Activated CD8-positive, alpha-beta memory T cell treated with anti-CD3 and anti-CD28 coated beads, Interleukin-2, amount 50 U/mL, for 48 hours (primary cell): ENCODE measurements around the gene HABP2.

Experiments used
- DNase-seq: peaks from one replicate; pipeline ENCODE4 v3.0.0-alpha.2; 2020

HABP2 gene

GRCh38 chr10:113552701-113553100 lies at the start of gene HABP2:
HABP2 (plus strand) TSS chr10:113553053; CDS start chr10:113553122, 69 bp downstream.
- no peak for DNase-seq

- no peak for DNase-seq
Measured at GRCh38 chr10:113503930-113504329, 48.9 kb upstream of the HABP2 start.

- DNase-seq: no peak
Measured at GRCh38 chr10:113504423-113504822, 48.4 kb upstream of the HABP2 start.

- no peak for DNase-seq
Measured at GRCh38 chr10:113506476-113506875, 46.4 kb upstream of the HABP2 start.

GRCh38 chr10:113511419-113511818 lies 41.4 kb upstream of the HABP2 start:
- DNase-seq: no peak

- DNase-seq: no peak
Measured at GRCh38 chr10:113515161-113515560, 37.7 kb upstream of the HABP2 start.

- no peak for DNase-seq
Measured at GRCh38 chr10:113515601-113516000, 37.3 kb upstream of the HABP2 start.

GRCh38 chr10:113516061-113516460 lies 36.8 kb upstream of the HABP2 start:
- DNase-seq: no peak

- DNase-seq: no peak
Measured at GRCh38 chr10:113517165-113517900, 35.5 kb upstream of the HABP2 start.

- no peak for DNase-seq
Measured at GRCh38 chr10:113517901-113518260, 35.0 kb upstream of the HABP2 start.

GRCh38 chr10:113518415-113518814 lies 34.4 kb upstream of the HABP2 start:
- no peak for DNase-seq

- no peak for DNase-seq
Measured at GRCh38 chr10:113518816-113519591, 33.8 kb upstream of the HABP2 start.

- no peak for DNase-seq
Measured at GRCh38 chr10:113519681-113520115, 33.2 kb upstream of the HABP2 start.

GRCh38 chr10:113520261-113520660 lies 32.6 kb upstream of the HABP2 start:
- DNase-seq: no peak

- DNase-seq: no peak
Measured at GRCh38 chr10:113520690-113521474, 32.0 kb upstream of the HABP2 start.

- no peak for DNase-seq
Measured at GRCh38 chr10:113521475-113521795, 31.4 kb upstream of the HABP2 start.

GRCh38 chr10:113522460-113522859 lies 30.4 kb upstream of the HABP2 start:
- no peak for DNase-seq

- no peak for DNase-seq
Measured at GRCh38 chr10:113523071-113523470, 29.8 kb upstream of the HABP2 start.

- DNase-seq: no peak
Measured at GRCh38 chr10:113523628-113524027, 29.2 kb upstream of the HABP2 start.

- no peak for DNase-seq
Measured at GRCh38 chr10:113524120-113524519, 28.7 kb upstream of the HABP2 start.

GRCh38 chr10:113524539-113525490 lies 28.0 kb upstream of the HABP2 start:
- DNase-seq: no peak

GRCh38 chr10:113525713-113526112 lies 27.1 kb upstream of the HABP2 start:
- DNase-seq: no peak
